Esophagus muscularis mucosa (tissue), 4 donors: Measurements from ENCODE around the gene POLR3GL. TPM values are rescaled to one million over a fixed set of nuclear protein-coding genes. Genes with fewer than 3 reads are reported as not detected.
"Not testable (repeated sequence)": the region's sequence is repeated elsewhere in the genome, so short reads cannot be mapped to it uniquely, and the experiment has no call there.

Experiments
- DNase-seq: peaks from one replicate; pipeline ENCODE4 v3.0.0-alpha.2; 2017; ENCODE audit errors: extremely low spot score
- H3K27ac ChIP-seq, 4 donors: fragments of 200-600 bp; sonication (generic); replicated peaks in 1 of 4; 1 replicate in 3 of 4; 2 replicates in 1 of 4; pipeline ENCODE4 v1.5.1; 2016 to 2019; ENCODE audit warnings: mild to moderate bottlenecking in 1 of 4
- H3K27me3 ChIP-seq, 4 donors: fragments of 200-600 bp; sonication (generic); one replicate each; pipeline versions ENCODE4 v1.5.1 to v1.6.0; 2016 to 2019
- H3K36me3 ChIP-seq, 4 donors: fragments of 200-600 bp; sonication (generic); one replicate each; pipeline ENCODE4 v1.5.1; 2016 to 2019
- H3K4me1 ChIP-seq, 4 donors: fragments of 200-600 bp; sonication (generic); one replicate each; pipeline ENCODE4 v1.5.1; 2016 to 2019
- H3K4me3 ChIP-seq, 4 donors: fragments of 200-600 bp; sonication (generic); 1 replicate in 2 of 4; 2 replicates in 2 of 4; pipeline ENCODE4 v1.5.1; 2016 to 2019; ENCODE audit warnings: mild to moderate bottlenecking in 4 of 4, moderate library complexity in 1 of 4
- H3K9me3 ChIP-seq, 4 donors: fragments of 200-600 bp; sonication (generic); 1 replicate in 3 of 4; 2 replicates in 1 of 4; pipeline ENCODE4 v1.5.1; 2016 to 2019
- CTCF ChIP-seq, 3 experiments: fragments of 200-600 bp in 2 of 3; fragments of 450-650 bp in 1 of 3; sonication (generic) in 2 of 3; IDR thresholded peaks; one replicate each; pipeline ENCODE4 v1.5.1; 2017 to 2019; ENCODE audit warnings: antibody characterized with exemption in 3 of 3, mild to moderate bottlenecking in 2 of 3, moderate library complexity in 1 of 3
- EP300 ChIP-seq: sonication (generic); formaldehyde crosslinking; IDR thresholded peaks from one replicate; pipeline ENCODE4 v1.6.1; 2017; ENCODE audit warnings: antibody characterized with exemption
- POLR2A ChIP-seq: fragments of 450-650 bp; IDR thresholded peaks from one replicate; pipeline ENCODE4 v1.6.1; 2017; ENCODE audit warnings: antibody characterized with exemption, moderate library complexity, mild to moderate bottlenecking, low read depth
- POLR2AphosphoS5 ChIP-seq, 2 donors: sonication (generic); formaldehyde crosslinking; IDR thresholded peaks; one replicate each; pipeline ENCODE4 v1.6.1; 2017; ENCODE audit warnings: antibody characterized with exemption in 2 of 2
- WGBS: methylation state at CpG from one replicate; pipeline ENCODE4 v1.1.5; 2018; 5-methylcytosine and 5-hydroxymethylcytosine counted together
- intact Hi-C: fragments of 100-400 bp; cut with DNase I; formaldehyde crosslinking; loops from one replicate; pipeline ENCODE4 v1.15.1; 2023
- total RNA-seq, 4 donors: library from RNA; depleted of rRNA; stranded (reverse); fragments of >200 nt; gene quantifications; one replicate each; pipeline versions ENCODE4 v1.1.0 to v1.2.1, GENCODE V29; 2016

Gene POLR3GL
- total RNA-seq, 4 donors from 2014 or later: 29.0 to 41.5 (median 35.5) TPM

- peaks cover 20 to 32% (median 29%) of the 10 kb centered on the region in 4 donors for H3K4me1 ChIP-seq
- intact Hi-C loops: loop anchor here (5.0 kb wide), 1 partner anchor 93 kb away; no protein-coding TSS in a partner anchor
- no peak for DNase-seq
Observed at GRCh38 chr1:145918992-145919939, 45.2 kb upstream of the POLR3GL start.

GRCh38 chr1:145920297-145920696, 44.2 kb upstream of the POLR3GL start:
- 84% methylated on average over 4 of the region's 4 CpGs for WGBS
- intact Hi-C loops: not testable (repeated sequence)
- peaks cover 20 to 32% (median 29%) of the 10 kb centered on the region in 4 donors for H3K4me1 ChIP-seq

More at GRCh38 chr1:145918992-145919939, 45.2 kb upstream of the POLR3GL start:
- H3K36me3 ChIP-seq: peaks cover 6 to 44% (median 34%) of the 10 kb centered on the region in 4 donors
- WGBS: 2% methylated on average over 23 of the region's 33 CpGs
- H3K9me3 ChIP-seq: no peaks in the 10 kb centered on the region
- peak overlapping the region; percentile 79 to 91 (median 80) for H3K4me3 ChIP-seq
- H3K27me3 ChIP-seq: no peaks in the 10 kb centered on the region
- TF ChIP-seq EP300 (no peak), POLR2AphosphoS5 (IDR thresholded peaks at IDR 0.05) (no peak), CTCF (IDR thresholded peaks at IDR 0.05) (no peak), POLR2A (no peak)
- peak overlapping the region; percentile 82 to 93 (median 90) for H3K27ac ChIP-seq

GRCh38 chr1:145922266-145922665, 42.2 kb upstream of the POLR3GL start:
- no peak overlapping the region for H3K27ac ChIP-seq
- H3K4me3 ChIP-seq: no peak overlapping the region
- peaks cover 0 to 30% (median 17%) of the 10 kb centered on the region in 4 donors for H3K36me3 ChIP-seq
- peaks cover 23 to 35% (median 35%) of the 10 kb centered on the region in 4 donors for H3K4me1 ChIP-seq
- no peaks in the 10 kb centered on the region for H3K9me3 ChIP-seq
- 63% methylated on average over 2 of the region's 2 CpGs for WGBS
- no peaks in the 10 kb centered on the region for H3K27me3 ChIP-seq
- no peak for DNase-seq
- TF ChIP-seq CTCF (IDR thresholded peaks at IDR 0.05) (no peak), EP300 (no peak), POLR2AphosphoS5 (IDR thresholded peaks at IDR 0.05) (no peak), POLR2A (no peak)
- intact Hi-C loops: no loop called here

More at GRCh38 chr1:145920297-145920696, 44.2 kb upstream of the POLR3GL start:
- DNase-seq, H3K27me3 ChIP-seq, H3K4me3 ChIP-seq, H3K9me3 ChIP-seq, H3K27ac ChIP-seq: not testable (repeated sequence)
- H3K36me3 ChIP-seq: peaks cover 6 to 36% (median 25%) of the 10 kb centered on the region in 4 donors

- 10% methylated on average over 19 of the region's 19 CpGs for WGBS
- intact Hi-C loops: loop anchor here (5.0 kb wide), 1 partner anchor 36 kb away; the partner anchor contains the start of genes ANKRD34A and POLR3GL
- peak overlapping the region; percentile 71 to 85 (median 77) for H3K4me3 ChIP-seq
- no peaks in the 10 kb centered on the region for H3K27me3 ChIP-seq
- TF ChIP-seq POLR2AphosphoS5 (IDR thresholded peaks at IDR 0.05) (no peak), CTCF (IDR thresholded peaks at IDR 0.05) (no peak), EP300 (no peak), POLR2A (no peak)
- H3K27ac ChIP-seq: peak overlapping the region; percentile 87 to 96 (median 94)
- DNase-seq: no peak
- H3K36me3 ChIP-seq: peaks cover 0 to 43% (median 18%) of the 10 kb centered on the region in 4 donors
- H3K4me1 ChIP-seq: peaks cover 10 to 25% (median 23%) of the 10 kb centered on the region in 4 donors
- no peaks in the 10 kb centered on the region for H3K9me3 ChIP-seq
Observed at GRCh38 chr1:145926686-145927062, 37.8 kb upstream of the POLR3GL start.
